Activated CD4-positive, CD25-positive, alpha-beta regulatory T cell treated with anti-CD3 and anti-CD28 coated beads, Interleukin-2, amount 50 U/mL, for 24 hours (primary cell): ENCODE measurements around the gene NR1H2.
A peak's percentile ranks its signal among the peaks of the same experiment; 100 is the strongest.

ENCODE experiments used
- ATAC-seq, 2 donors: fragments of 150-1000 bp; cut with Tn5 transposase; one replicate each; pipeline ENCODE4 v1.10.0; 2021; ENCODE audit warnings: mild to moderate bottlenecking in 1 of 2, moderate library complexity in 1 of 2

NR1H2 gene

DNA sequence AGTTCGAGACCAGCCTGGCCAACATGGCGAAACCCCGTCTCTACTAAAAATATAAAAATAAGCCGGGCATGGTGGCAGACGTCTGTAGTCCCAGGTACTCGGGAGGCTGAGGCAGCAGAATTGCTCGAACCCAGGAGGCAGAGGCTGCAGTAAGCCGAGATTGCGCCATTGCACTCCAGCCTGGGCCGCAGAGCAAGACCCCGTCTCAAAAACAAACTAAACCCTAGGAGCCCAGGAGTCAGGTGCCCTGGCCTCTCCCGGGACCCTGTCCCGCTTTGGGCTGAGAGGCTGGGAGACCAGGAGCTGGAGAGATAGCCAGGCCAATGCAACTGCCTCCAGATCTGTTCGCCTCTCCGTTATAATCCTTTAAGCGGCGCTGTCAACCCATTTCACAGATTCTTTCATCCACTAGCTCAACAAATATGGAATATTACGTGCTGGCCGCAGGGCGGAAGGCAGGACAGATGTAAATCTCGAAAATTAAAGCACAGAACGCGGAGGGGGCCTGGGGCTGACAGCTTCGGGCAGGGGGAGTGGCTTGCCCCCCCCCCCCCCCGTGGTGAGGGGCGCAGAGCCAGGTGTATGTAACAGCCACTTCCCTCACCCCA is 51.2 kb downstream of the NR1H2 start:
- no peak for ATAC-seq

DNA sequence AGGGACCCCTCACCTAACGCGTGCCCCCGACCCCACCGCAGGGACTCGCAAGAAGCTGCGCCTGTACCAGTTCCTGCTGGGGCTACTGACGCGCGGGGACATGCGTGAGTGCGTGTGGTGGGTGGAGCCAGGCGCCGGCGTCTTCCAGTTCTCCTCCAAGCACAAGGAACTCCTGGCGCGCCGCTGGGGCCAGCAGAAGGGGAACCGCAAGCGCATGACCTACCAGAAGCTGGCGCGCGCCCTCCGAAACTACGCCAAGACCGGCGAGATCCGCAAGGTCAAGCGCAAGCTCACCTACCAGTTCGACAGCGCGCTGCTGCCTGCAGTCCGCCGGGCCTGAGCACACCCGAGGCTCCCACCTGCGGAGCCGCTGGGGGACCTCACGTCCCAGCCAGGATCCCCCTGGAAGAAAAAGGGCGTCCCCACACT is 51.8 kb downstream of the NR1H2 start:
- no peak for ATAC-seq

DNA sequence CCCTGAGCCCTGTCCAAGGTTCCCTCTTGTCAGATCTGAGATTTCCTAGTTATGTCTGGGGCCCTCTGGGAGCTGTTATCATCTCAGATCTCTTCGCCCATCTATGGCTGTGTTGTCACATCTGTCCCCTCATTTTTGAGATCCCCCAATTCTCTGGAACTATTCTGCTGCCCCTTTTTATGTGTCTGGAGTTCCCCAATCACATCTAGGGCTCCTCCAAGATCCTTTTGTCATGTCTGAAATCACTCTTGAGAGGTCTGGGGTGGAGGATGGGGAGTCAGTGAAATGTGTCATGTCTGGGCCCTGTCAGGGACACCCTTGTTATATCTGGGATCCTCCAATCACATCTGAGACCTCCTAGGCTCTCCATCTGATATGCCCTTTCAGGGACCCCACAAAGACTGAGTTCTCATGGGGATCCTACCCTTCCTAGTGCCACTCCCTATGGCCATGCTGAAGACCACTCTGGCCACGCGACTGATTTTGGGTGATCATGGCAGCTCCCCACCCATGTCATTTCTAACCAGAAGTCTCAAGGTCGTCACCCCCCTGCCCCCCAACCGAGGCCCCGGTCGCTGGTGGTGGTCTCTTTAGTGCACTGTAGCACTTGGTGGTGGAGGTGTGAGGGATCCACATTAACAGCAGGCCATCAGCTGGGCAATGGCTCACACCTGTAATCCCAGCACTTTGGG is 52.7 kb downstream of the NR1H2 start:
- ATAC-seq, result no peak

DNA sequence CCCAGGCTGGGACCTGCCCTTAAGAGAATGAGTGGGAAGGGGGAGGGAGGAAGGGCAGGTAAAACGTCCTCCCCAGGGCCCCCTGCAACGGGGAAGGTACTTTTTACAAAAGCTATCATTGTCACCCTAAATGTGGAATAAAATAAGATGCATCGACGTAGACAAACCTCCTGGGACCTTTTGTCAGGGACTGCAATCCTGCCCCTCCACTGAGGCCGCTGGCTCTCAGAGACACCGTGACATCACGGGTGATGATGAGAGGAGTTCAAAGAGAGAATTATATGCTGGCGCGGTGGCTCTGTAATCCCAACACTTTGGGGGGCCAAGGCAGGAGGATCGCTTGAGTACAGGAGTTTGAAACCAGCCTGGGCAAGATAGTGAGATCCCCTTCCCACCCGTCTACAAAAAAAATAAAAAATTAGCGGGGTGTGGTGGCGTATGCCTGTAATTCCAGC is 54.7 kb downstream of the NR1H2 start:
- ATAC-seq, result no peak

DNA sequence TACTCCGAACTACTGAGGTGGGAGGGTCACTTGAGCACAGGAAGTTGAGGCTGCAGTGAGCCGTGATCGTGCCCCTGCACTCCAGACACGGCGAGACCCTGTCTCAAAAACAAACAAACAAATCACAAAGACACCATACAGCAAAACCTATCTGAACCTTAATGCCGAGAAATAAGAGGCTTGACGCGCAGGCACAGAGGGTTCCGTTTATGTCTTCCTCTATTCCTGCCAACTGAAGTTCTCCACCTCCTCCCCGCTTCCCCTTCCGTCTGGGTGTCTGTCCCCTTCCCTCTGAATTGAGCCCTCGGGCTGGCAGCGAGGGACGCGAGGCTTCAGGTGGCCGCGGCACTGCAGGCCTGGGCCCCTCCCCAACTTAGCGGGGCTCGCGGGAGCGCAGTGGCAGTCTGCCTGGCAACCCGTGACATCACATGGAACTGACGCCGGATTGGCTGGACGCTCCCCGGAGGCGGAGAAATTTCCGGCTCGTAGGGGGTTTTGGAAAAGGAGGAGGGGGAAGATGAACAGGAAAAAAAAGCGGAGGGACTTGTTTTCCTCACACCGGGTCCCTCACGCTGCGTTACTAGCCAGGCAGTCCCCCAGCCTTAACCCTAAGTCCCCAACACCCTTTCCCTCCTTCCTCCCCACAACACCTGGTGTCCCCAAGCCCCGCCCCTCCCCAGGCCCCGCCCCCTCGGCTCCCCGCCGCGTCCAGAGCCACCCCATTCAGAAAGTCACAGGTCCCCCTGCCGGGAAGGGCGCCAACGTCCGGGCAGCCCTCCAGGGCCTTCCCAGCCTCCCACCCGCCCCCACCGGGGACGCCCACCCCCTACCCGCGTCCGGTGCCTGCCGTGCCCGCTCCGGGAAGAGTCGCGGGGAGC is 55.3 kb downstream of the NR1H2 start:
- peak; percentile 94 to 95 for ATAC-seq

DNA sequence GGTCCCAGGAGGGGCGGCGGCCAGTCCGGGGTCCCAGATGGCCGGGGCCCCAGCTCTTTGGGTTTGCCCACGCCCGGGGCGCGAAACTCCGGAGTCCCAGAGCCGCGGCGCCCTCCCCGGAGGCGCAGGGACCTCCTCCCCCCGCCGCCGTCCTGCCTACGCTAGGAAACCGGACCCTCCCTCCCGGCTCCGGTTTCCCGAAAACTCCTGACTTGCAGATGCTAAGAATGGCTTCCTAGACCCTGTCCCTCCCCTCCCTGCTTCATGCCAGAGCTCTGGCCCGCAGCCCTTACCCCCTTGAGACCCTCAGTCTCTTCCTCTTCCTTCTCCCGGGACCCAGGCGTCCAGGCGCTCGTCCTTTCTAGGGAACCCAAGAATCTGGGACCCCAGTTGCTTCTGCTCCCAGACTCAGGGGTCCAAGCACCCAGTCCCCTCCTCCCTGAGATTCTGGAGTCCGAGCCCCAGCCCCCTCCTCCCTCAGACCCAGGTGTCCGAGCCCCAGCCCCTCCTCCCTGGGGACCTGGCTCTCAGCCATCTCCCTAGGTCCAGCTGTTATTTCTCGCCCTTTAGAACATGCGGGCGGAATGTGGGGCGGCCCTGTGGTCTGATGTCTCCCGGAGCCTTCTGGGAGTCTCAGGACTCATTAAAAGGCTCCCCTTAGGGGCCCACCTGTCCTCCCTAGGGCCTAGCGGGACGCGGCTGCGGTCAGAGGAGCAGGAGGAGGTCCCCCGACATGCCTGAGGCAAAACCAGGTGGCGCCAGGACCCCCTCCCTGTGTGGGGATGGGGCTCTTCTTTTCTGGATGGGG is 56.2 kb downstream of the NR1H2 start, which contains the start of gene MYBPC2:
Gene MYBPC2 (plus strand): TSS at position 672 of the 808 bp plus-strand sequence. CDS start 62 bp downstream, at position 734.
- ATAC-seq, result no peak
